Mesothelial cell of epicardium (in vitro differentiated cells): Measurements from ENCODE around the gene HEBP2. TPM values are rescaled to one million over a fixed set of nuclear protein-coding genes. Genes with fewer than 3 reads are reported as not detected.
A peak's percentile ranks its signal among the peaks of the same experiment; 100 is the strongest.

Source experiments
- DNase-seq, 2 experiments: peaks; one replicate each; pipeline ENCODE4 v3.0.0; 2021; ENCODE audit warnings: low spot score in 2 of 2; ENCODE audit not compliant: unreplicated experiment in 2 of 2
- H3K27ac Mint-ChIP-seq: 2 replicates; pipeline ENCODE4 v1.8.0; 2021; ENCODE audit warnings: mixed read lengths
- H3K27me3 Mint-ChIP-seq: 2 replicates; pipeline ENCODE4 v1.8.0; 2021; ENCODE audit warnings: low read depth, mixed read lengths
- H3K36me3 Mint-ChIP-seq: 2 replicates; pipeline ENCODE4 v1.8.0; 2021; ENCODE audit warnings: mixed read lengths
- H3K4me1 Mint-ChIP-seq: 2 replicates; pipeline ENCODE4 v1.8.0; 2021; ENCODE audit warnings: mixed read lengths
- H3K4me3 Mint-ChIP-seq: 2 replicates; pipeline ENCODE4 v1.8.0; 2021; ENCODE audit warnings: mild to moderate bottlenecking, moderate library complexity, mixed read lengths
- H3K9me3 Mint-ChIP-seq: 2 replicates; pipeline ENCODE4 v1.8.0; 2021; ENCODE audit warnings: mixed read lengths
- CTCF ChIP-seq: fragments of 200-600 bp; sonication (generic); IDR thresholded peaks from one replicate; pipeline ENCODE4 v1.5.0; 2021; ENCODE audit warnings: antibody characterized with exemption; ENCODE audit not compliant: unreplicated experiment
- total RNA-seq: library from RNA; stranded (reverse); gene quantifications from 3 replicates; pipeline ENCODE4 v1.2.1, GENCODE V29; 2021

HEBP2 gene
- total RNA-seq, 1 donor from 2014 or later = 53.7 TPM

GRCh38 chr6:138372711-138373463, 31.1 kb upstream of the HEBP2 start:
- no peak for DNase-seq
- no peak for TF ChIP-seq CTCF
- peaks cover 2% of the 10 kb centered on the region for H3K36me3 Mint-ChIP-seq
- no peaks in the 10 kb centered on the region for H3K27me3 Mint-ChIP-seq
- no peaks in the 10 kb centered on the region for H3K9me3 Mint-ChIP-seq
- H3K27ac Mint-ChIP-seq = peak overlapping the region; percentile 64
- peaks cover 25% of the 10 kb centered on the region for H3K4me1 Mint-ChIP-seq
- H3K4me3 Mint-ChIP-seq = no peak overlapping the region

GRCh38 chr6:138374230-138374629, 29.8 kb upstream of the HEBP2 start:
- TF ChIP-seq CTCF = no peak
- H3K36me3 Mint-ChIP-seq = no peaks in the 10 kb centered on the region
- no peaks in the 10 kb centered on the region for H3K9me3 Mint-ChIP-seq
- DNase-seq = no peak
- no peak overlapping the region for H3K4me3 Mint-ChIP-seq
- H3K27ac Mint-ChIP-seq = no peak overlapping the region
- peaks cover 25% of the 10 kb centered on the region for H3K4me1 Mint-ChIP-seq
- H3K27me3 Mint-ChIP-seq = no peaks in the 10 kb centered on the region

- Mint-ChIP-seq H3K36me3 (no peaks in the 10 kb centered on the region), H3K27ac (no peak overlapping the region), H3K4me3 (no peak overlapping the region), H3K4me1 (peaks cover 25% of the 10 kb centered on the region), H3K9me3 (no peaks in the 10 kb centered on the region), H3K27me3 (no peaks in the 10 kb centered on the region)
- TF ChIP-seq CTCF = no peak
- DNase-seq = no peak
These were observed 29.2 kb upstream of the HEBP2 start for GRCh38 chr6:138374815-138375214.

- Mint-ChIP-seq H3K9me3 (no peaks in the 10 kb centered on the region), H3K36me3 (no peaks in the 10 kb centered on the region), H3K27ac (no peak overlapping the region), H3K27me3 (no peaks in the 10 kb centered on the region), H3K4me1 (peaks cover 8% of the 10 kb centered on the region), H3K4me3 (no peak overlapping the region)
- TF ChIP-seq CTCF = no peak
- DNase-seq = no peak
These were observed 27.0 kb upstream of the HEBP2 start for GRCh38 chr6:138377042-138377441.

- no peak for TF ChIP-seq CTCF
- H3K4me1 Mint-ChIP-seq = peaks cover 2% of the 10 kb centered on the region
These were observed 26.2 kb upstream of the HEBP2 start, which contains the start of gene SMIM28 for GRCh38 chr6:138377844-138378243. TSS of gene SMIM28 (plus strand) at chr6:138377905. CDS start at chr6:138378073, 168 bp downstream.

GRCh38 chr6:138378463-138378862, 25.6 kb upstream of the HEBP2 start:
- no peak overlapping the region for H3K4me3 Mint-ChIP-seq
- H3K4me1 Mint-ChIP-seq = peaks cover 6% of the 10 kb centered on the region
- no peaks in the 10 kb centered on the region for H3K9me3 Mint-ChIP-seq
- H3K27ac Mint-ChIP-seq = no peak overlapping the region
- no peak for DNase-seq
- no peak for TF ChIP-seq CTCF
- H3K36me3 Mint-ChIP-seq = no peaks in the 10 kb centered on the region
- no peaks in the 10 kb centered on the region for H3K27me3 Mint-ChIP-seq

More at GRCh38 chr6:138377844-138378243, 26.2 kb upstream of the HEBP2 start, which contains the start of gene SMIM28:
- H3K27ac Mint-ChIP-seq = no peak within 1 kb of the TSS
- DNase-seq = no peak
- H3K4me3 Mint-ChIP-seq = no peak within 1 kb of the TSS
- no peaks in the 10 kb centered on the region for H3K9me3 Mint-ChIP-seq
- H3K36me3 Mint-ChIP-seq = no peaks in the 10 kb centered on the region
- no peaks in the 10 kb centered on the region for H3K27me3 Mint-ChIP-seq
